HK-2 (cell line): ENCODE data around the gene FEZF2.

Experiments used
- DNase-seq: peaks from one replicate; pipeline ENCODE4 v3.0.0-alpha.2; 2018; ENCODE audit not compliant: unreplicated experiment

FEZF2 gene

GRCh38 chr3:62372621-62373041, 719 bp downstream of the FEZF2 start:
- DNase-seq = no peak

- DNase-seq = no peak
These were observed 1.4 kb downstream of the FEZF2 start for GRCh38 chr3:62371720-62372591.

- no peak for DNase-seq
These were observed 2.3 kb downstream of the FEZF2 start for GRCh38 chr3:62370858-62371719.

GRCh38 chr3:62370112-62370857, 3.1 kb downstream of the FEZF2 start:
- no peak for DNase-seq

- no peak for DNase-seq
These were observed 3.9 kb downstream of the FEZF2 start for GRCh38 chr3:62369476-62369743.

GRCh38 chr3:62368705-62369475, 4.5 kb downstream of the FEZF2 start:
- DNase-seq = no peak

- no peak for DNase-seq
These were observed 5.1 kb downstream of the FEZF2 start for GRCh38 chr3:62368290-62368704.

GRCh38 chr3:62367763-62368195, 5.6 kb downstream of the FEZF2 start:
- no peak for DNase-seq

- DNase-seq = no peak
These were observed 7.2 kb downstream of the FEZF2 start for GRCh38 chr3:62366126-62366484.

- no peak for DNase-seq
These were observed 7.8 kb downstream of the FEZF2 start for GRCh38 chr3:62365391-62366125.

- DNase-seq = no peak
These were observed 9.2 kb downstream of the FEZF2 start for GRCh38 chr3:62364191-62364590.

GRCh38 chr3:62363275-62363674, 10.1 kb downstream of the FEZF2 start:
- DNase-seq = peak; percentile 26

- DNase-seq = no peak
These were observed 11.5 kb downstream of the FEZF2 start for GRCh38 chr3:62361824-62362223.

GRCh38 chr3:62361261-62361660, 12.1 kb downstream of the FEZF2 start:
- DNase-seq = no peak

- DNase-seq = no peak
These were observed 13.8 kb downstream of the FEZF2 start for GRCh38 chr3:62359531-62359930.

- DNase-seq = no peak
These were observed 17.0 kb downstream of the FEZF2 start for GRCh38 chr3:62356356-62356755.

GRCh38 chr3:62355703-62356102, 17.6 kb downstream of the FEZF2 start:
- no peak for DNase-seq

GRCh38 chr3:62343755-62344154, 29.6 kb downstream of the FEZF2 start:
- no peak for DNase-seq

- DNase-seq = no peak
These were observed 38.2 kb downstream of the FEZF2 start for GRCh38 chr3:62335196-62335595.

- no peak for DNase-seq
These were observed 40.5 kb downstream of the FEZF2 start for GRCh38 chr3:62332835-62333244.

GRCh38 chr3:62332017-62332416, 41.3 kb downstream of the FEZF2 start:
- DNase-seq = no peak
